ENCODE data around the gene LPCAT2. TPM values are rescaled to one million over a fixed set of nuclear protein-coding genes. Genes with fewer than 3 reads are reported as not detected.

LPCAT2 gene
- total RNA-seq = 15.8 and 26.6 TPM in 2 replicates

GRCh38 chr16:55508941-55509931 is at the start of gene LPCAT2:
Gene LPCAT2, plus strand, starts transcription at chr16:55509072. Its CDS starts 110 bp downstream, at chr16:55509182.

GRCh38 chr16:55478827-55479429 is 29.9 kb upstream of the LPCAT2 start, which contains the start of gene MMP2:
Gene MMP2, plus strand, starts transcription at chr16:55479198. Its CDS starts 282 bp downstream, at chr16:55479480.

GRCh38 chr16:55566432-55567175 is 57.7 kb downstream of the LPCAT2 start, which contains the start of gene CAPNS2:
Gene CAPNS2, plus strand, starts transcription at chr16:55566684. Its CDS starts 73 bp downstream, at chr16:55566757.

Other genes starting within 250 kb of the LPCAT2 start
- gene IRX6, start 184.9 kb upstream of the LPCAT2 start, total RNA-seq = not detected in 2 replicates
- gene MMP2, start 29.9 kb upstream of the LPCAT2 start, total RNA-seq = 1,068 and 2,465 TPM in 2 replicates
- gene CAPNS2, start 57.6 kb downstream of the LPCAT2 start, total RNA-seq = 1.0 and 1.7 TPM in 2 replicates
- gene SLC6A2, start 146.9 kb downstream of the LPCAT2 start, total RNA-seq = not detected in 2 replicates